HG03354 (cell line): ENCODE results near the gene IZUMO1R.
"Not testable (repeated sequence)": the region's sequence is repeated elsewhere in the genome, so short reads cannot be mapped to it uniquely, and the experiment has no call there.

ENCODE experiments used
- ATAC-seq: cut with Tn5 transposase; IDR thresholded peaks from one replicate; pipeline ENCODE4 v1.9.1; 2021; ENCODE audit warnings: mild to moderate bottlenecking; ENCODE audit not compliant: unreplicated experiment, poor library complexity, severe bottlenecking

The IZUMO1R gene

GRCh38 chr11:94315664-94316063 lies 11.3 kb downstream of the IZUMO1R start:
- ATAC-seq, result no peak

- ATAC-seq, result no peak
These were observed 18.1 kb downstream of the IZUMO1R start for GRCh38 chr11:94322501-94322900.

- ATAC-seq, result peak; percentile 94
These were observed 21.3 kb downstream of the IZUMO1R start for GRCh38 chr11:94325681-94326080.

- no peak for ATAC-seq
These were observed 22.6 kb downstream of the IZUMO1R start for GRCh38 chr11:94326947-94327346.

- no peak for ATAC-seq
These were observed 24.3 kb downstream of the IZUMO1R start for GRCh38 chr11:94328587-94329080.

- ATAC-seq, result no peak
These were observed 25.1 kb downstream of the IZUMO1R start for GRCh38 chr11:94329501-94329900.

GRCh38 chr11:94330789-94331188 lies 26.4 kb downstream of the IZUMO1R start:
- ATAC-seq, result no peak

GRCh38 chr11:94332814-94333213 lies 28.4 kb downstream of the IZUMO1R start:
- no peak for ATAC-seq

- ATAC-seq, result no peak
These were observed 31.7 kb downstream of the IZUMO1R start for GRCh38 chr11:94336033-94336432.

GRCh38 chr11:94338651-94339050 lies 34.3 kb downstream of the IZUMO1R start:
- no peak for ATAC-seq

- ATAC-seq, result no peak
These were observed 37.9 kb downstream of the IZUMO1R start for GRCh38 chr11:94342250-94342649.

- no peak for ATAC-seq
These were observed 39.1 kb downstream of the IZUMO1R start for GRCh38 chr11:94343495-94343894.

GRCh38 chr11:94346311-94346710 lies 41.9 kb downstream of the IZUMO1R start:
- ATAC-seq, result not testable (repeated sequence)

GRCh38 chr11:94350850-94351563 lies 46.6 kb downstream of the IZUMO1R start:
- ATAC-seq, result not testable (repeated sequence)
